ENCODE results near the gene ZNF808. TPM values are rescaled to one million over a fixed set of nuclear protein-coding genes. Genes with fewer than 3 reads are reported as not detected.

Gene ZNF808
- total and polyA plus RNA-seq, 2 of the 4 experiments (the other 2 are of a cell fraction): 3.6 to 19.9 TPM

DNA sequence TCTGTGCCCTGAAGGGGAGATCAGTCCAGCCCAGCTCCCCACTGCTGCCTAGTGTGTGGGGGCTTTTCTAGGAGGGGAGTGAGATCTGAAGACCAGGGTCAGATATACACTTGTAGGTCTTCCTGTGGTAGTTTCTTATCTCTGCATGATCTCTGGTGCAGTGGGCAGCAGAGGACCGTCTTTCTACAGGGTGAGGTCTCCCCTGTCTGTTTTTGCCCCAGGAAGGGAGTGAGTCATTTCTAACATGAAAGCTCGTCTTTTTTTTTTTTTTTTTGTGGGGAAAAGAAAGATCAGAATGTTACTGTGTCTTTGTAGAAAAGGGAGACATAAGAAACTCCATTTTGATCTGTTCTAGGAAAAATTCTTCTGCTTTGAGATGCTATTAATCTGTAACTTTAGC lies 8.8 kb upstream of the ZNF808 start:
- Histone ChIP-seq H4K20me1 (ENCODE audit: insufficient read depth, low read length) (no peaks in the 10 kb centered on the region), H2BK5ac (ENCODE audit: low read depth, low read length, poor library complexity, severe bottlenecking) (no peak overlapping the region), H4K8ac (ENCODE audit: low read depth in 2 of 2, low read length in 2 of 2) (no peak overlapping the region), H2AK5ac (ENCODE audit: low read depth, low read length) (no peak overlapping the region), H4K5ac (ENCODE audit: low read depth, low read length) (no peak overlapping the region), H3K9me3 (ENCODE audit: control insufficient read depth, insufficient read depth, low read length) (peaks cover 26% of the 10 kb centered on the region), H2AFZ (replicated peaks; ENCODE audit: low read length, poor library complexity) (no peak overlapping the region), H3K18ac (ENCODE audit: low read depth, low read length) (no peak overlapping the region), H3K27ac (ENCODE audit: insufficient read depth, low read length) (no peak overlapping the region), H3K23ac (ENCODE audit: low read depth, low read length) (no peak overlapping the region), H3K9ac (ENCODE audit: low read depth, low read length) (no peak overlapping the region), H2BK120ac (ENCODE audit: low read depth, low read length) (no peak overlapping the region), H2AK9ac (replicated peaks; ENCODE audit: low read depth, low read length, poor library complexity) (no peak overlapping the region), H3K56ac (ENCODE audit: extremely low read depth, insufficient read depth, low read length) (no peak overlapping the region), H4K91ac (ENCODE audit: insufficient read depth, low read depth, low read length) (no peak overlapping the region), H3K79me1 (ENCODE audit: low read depth in 1 of 2, low read length in 2 of 2) (no peaks in the 10 kb centered on the region), H3K4me2 (ENCODE audit: low read depth, low read length) (no peak overlapping the region), H2BK20ac (ENCODE audit: low read depth, low read length) (no peak overlapping the region), H3K4ac (ENCODE audit: low read depth, low read length) (no peak overlapping the region), H3K14ac (replicated peaks; ENCODE audit: low read depth, low read length) (no peak overlapping the region), H3K4me3 (ENCODE audit: insufficient read depth, low read depth, low read length) (no peak overlapping the region), H3K4me1 (ENCODE audit: control insufficient read depth, insufficient read depth, low read length) (no peaks in the 10 kb centered on the region), H3K27me3 (ENCODE audit: control insufficient read depth, insufficient read depth, low read length) (no peaks in the 10 kb centered on the region), H3K9me1 (ENCODE audit: insufficient read depth, low read length) (no peaks in the 10 kb centered on the region), H2BK15ac (ENCODE audit: low read depth, low read length) (no peak overlapping the region), H3K36me3 (ENCODE audit: control insufficient read depth, insufficient read depth, low read length) (peaks cover 1% of the 10 kb centered on the region; the same call in 1 of the 2 replicates)
- CTCF ChIA-PET: no interaction called here
- POLR2A ChIA-PET (ENCODE audit: unreplicated experiment): interaction anchor here (0.6 kb wide), 1 partner anchor 187 kb away, joined by 4 read pairs; no protein-coding TSS in a partner anchor
- no peak for TF ChIP-seq RCOR1 (IDR thresholded peaks at IDR 0.05; ENCODE audit: insufficient replicate concordance, low read length)
- no peak for TF ChIP-seq RAD21 (IDR thresholded peaks at IDR 0.05; ENCODE audit: low read length)
- TF ChIP-seq MAFK (IDR thresholded peaks at IDR 0.05; ENCODE audit: low read depth, low read length): no peak
- TF ChIP-seq MAZ (IDR thresholded peaks at IDR 0.05; ENCODE audit: borderline replicate concordance, low read depth, low read length): no peak
- TF ChIP-seq BHLHE40 (IDR thresholded peaks at IDR 0.05; ENCODE audit: low read depth, low read length): no peak
- TF ChIP-seq CEBPB (IDR thresholded peaks at IDR 0.05; ENCODE audit: low read depth, low read length): no peak
- TF ChIP-seq, protein P1, sequence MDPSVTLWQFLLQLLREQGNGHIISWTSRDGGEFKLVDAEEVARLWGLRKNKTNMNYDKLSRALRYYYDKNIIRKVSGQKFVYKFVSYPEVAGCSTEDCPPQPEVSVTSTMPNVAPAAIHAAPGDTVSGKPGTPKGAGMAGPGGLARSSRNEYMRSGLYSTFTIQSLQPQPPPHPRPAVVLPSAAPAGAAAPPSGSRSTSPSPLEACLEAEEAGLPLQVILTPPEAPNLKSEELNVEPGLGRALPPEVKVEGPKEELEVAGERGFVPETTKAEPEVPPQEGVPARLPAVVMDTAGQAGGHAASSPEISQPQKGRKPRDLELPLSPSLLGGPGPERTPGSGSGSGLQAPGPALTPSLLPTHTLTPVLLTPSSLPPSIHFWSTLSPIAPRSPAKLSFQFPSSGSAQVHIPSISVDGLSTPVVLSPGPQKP (IDR thresholded peaks at IDR 0.05; ENCODE audit: borderline replicate concordance, low read depth, low read length): no peak
- TF ChIP-seq, protein P2, sequence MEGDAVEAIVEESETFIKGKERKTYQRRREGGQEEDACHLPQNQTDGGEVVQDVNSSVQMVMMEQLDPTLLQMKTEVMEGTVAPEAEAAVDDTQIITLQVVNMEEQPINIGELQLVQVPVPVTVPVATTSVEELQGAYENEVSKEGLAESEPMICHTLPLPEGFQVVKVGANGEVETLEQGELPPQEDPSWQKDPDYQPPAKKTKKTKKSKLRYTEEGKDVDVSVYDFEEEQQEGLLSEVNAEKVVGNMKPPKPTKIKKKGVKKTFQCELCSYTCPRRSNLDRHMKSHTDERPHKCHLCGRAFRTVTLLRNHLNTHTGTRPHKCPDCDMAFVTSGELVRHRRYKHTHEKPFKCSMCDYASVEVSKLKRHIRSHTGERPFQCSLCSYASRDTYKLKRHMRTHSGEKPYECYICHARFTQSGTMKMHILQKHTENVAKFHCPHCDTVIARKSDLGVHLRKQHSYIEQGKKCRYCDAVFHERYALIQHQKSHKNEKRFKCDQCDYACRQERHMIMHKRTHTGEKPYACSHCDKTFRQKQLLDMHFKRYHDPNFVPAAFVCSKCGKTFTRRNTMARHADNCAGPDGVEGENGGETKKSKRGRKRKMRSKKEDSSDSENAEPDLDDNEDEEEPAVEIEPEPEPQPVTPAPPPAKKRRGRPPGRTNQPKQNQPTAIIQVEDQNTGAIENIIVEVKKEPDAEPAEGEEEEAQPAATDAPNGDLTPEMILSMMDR (conservative IDR thresholded peaks at IDR 0.05; ENCODE audit: low read depth, low read length): no peak
- TF ChIP-seq CHD1 (IDR thresholded peaks at IDR 0.05; ENCODE audit: low read depth, low read length): no peak
- dilution Hi-C loops (cut with HindIII; ENCODE audit: low sequenced_read_pairs, unreplicated experiment): no loop called here
- no TSS peak for BruUV-seq (replicated peaks)
- in situ Hi-C loops (cut with MboI; ENCODE audit: low sequenced_read_pairs): no loop called here
- no peak for DNase-seq
- ATAC-seq (ENCODE audit: low read depth): no peak
- intact Hi-C loops (cut with micrococcal nuclease): no loop called here
- WGBS, 2 experiments (ENCODE audit: extremely low coverage in 2 of 2, insufficient read length in 1 of 2): no CpG with 5 or more reads among the region's 2 CpGs

Measured in IMR-90 (cell line).